ENCODE results near the gene GPR146.
A peak's percentile ranks its signal among the peaks of the same experiment; 100 is the strongest.

The GPR146 gene

DNA sequence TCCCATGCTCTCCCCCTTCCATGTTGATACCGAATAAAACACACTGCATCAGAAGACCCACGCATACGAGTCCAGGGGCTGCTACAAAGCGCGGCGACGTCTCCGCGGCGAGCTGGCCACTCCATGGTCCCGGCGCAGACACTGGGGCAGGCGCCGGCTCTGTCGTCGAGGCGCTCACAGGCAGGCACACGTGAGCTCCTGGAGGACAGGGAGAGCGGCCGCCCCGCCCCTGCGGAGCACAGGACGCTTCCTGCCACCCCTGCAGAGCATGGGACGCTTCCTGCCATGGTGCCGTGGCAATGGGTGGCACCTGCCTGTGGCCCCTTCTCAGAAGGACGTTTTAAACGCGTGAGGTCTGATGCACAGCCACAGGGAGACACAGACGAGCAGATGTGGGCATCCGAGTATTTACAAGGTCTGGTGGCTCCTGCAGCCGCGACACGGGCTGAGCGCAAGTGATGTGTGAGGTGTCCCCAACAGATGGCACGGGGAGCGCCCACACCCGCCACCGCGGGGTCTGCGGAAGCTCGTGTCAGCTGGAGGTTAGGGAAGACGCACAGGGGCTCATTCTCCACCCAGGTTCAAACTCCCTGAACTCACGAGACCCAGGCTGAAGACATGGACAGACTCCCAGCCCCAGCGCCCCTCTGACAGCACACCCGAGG is 21.4 kb upstream of the GPR146 start:
- H3K4me3 ChIP-seq (ENCODE audit: low read depth, low read length), result no peak overlapping the region
- TF ChIP-seq, protein P1, sequence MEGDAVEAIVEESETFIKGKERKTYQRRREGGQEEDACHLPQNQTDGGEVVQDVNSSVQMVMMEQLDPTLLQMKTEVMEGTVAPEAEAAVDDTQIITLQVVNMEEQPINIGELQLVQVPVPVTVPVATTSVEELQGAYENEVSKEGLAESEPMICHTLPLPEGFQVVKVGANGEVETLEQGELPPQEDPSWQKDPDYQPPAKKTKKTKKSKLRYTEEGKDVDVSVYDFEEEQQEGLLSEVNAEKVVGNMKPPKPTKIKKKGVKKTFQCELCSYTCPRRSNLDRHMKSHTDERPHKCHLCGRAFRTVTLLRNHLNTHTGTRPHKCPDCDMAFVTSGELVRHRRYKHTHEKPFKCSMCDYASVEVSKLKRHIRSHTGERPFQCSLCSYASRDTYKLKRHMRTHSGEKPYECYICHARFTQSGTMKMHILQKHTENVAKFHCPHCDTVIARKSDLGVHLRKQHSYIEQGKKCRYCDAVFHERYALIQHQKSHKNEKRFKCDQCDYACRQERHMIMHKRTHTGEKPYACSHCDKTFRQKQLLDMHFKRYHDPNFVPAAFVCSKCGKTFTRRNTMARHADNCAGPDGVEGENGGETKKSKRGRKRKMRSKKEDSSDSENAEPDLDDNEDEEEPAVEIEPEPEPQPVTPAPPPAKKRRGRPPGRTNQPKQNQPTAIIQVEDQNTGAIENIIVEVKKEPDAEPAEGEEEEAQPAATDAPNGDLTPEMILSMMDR (IDR thresholded peaks at IDR 0.05; ENCODE audit: borderline replicate concordance, insufficient read depth, low read depth, low read length), result no peak

DNA sequence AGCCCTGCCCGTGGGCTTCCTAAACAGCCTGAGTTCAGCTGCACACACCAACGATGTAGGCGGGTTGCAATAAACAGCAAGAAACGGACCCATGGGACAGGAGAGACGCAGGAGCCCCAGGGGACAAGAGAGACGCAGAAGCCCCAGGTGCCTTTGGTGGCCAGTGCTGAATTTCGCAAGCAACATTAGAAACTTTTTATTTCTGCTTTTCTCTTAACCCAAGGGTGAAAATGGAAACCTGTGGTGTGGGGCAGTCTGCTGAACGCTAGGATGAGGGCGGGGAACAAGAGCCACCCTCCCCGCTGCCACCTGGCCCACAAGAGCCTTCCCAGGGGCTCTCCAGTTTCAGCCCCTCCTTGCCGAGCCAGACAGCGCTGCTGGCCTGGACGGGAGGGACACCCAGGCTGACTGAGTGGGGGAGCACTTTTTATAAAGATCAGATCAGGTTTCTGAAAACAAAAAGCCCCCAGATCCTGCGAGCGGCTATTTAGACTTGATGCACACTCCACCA is 20.0 kb upstream of the GPR146 start:
- peak overlapping the region; percentile 14 for H3K4me3 ChIP-seq (ENCODE audit: low read depth, low read length)
- TF ChIP-seq, protein P1 (IDR thresholded peaks at IDR 0.05; ENCODE audit: borderline replicate concordance, insufficient read depth, low read depth, low read length), result no peak

DNA sequence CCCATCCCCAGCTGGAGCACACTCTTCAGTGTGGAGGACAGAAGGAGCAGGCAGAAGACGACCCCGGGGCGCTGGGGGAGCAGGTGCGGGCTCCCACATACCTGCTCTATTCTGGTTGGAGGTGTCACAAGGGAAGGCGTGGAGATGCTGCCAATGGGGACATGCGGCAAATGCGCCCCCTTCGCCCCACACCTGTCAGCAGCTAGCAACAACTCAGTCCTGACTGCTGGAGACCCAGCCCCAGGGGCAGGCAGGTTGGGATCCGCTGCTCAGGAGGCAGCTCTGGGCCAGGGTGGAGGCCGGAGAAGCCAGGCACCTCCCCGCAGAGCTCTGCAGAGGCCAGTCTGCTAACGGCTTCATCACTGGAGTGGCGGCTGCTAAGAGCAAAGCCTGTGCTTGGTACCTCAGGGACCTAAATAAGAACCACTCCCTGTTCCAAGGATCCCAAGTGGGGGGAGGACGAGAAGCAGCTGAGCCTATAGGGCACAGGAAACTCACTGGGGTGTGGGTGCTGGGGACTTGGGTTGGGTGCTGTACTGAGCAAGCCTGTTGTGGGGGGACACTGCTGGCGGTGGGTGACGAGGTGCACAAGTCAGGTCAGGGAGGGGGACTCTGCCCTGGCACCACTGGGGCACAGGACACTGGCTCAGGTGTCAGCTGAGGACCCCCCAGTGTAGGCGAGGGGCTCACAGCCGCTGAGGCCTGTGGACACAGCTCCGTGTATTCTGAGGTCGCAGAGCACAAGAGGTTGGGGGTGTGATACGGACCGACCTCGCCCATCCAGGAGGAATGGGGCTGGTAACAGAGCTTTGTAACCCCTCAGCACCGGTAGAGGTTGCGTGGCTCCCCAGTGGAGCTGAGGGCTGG is 19.2 kb upstream of the GPR146 start:
- peak overlapping the region; percentile 21 for H3K4me3 ChIP-seq (ENCODE audit: low read depth, low read length)
- TF ChIP-seq, protein P1 (IDR thresholded peaks at IDR 0.05; ENCODE audit: borderline replicate concordance, insufficient read depth, low read depth, low read length), result no peak

DNA sequence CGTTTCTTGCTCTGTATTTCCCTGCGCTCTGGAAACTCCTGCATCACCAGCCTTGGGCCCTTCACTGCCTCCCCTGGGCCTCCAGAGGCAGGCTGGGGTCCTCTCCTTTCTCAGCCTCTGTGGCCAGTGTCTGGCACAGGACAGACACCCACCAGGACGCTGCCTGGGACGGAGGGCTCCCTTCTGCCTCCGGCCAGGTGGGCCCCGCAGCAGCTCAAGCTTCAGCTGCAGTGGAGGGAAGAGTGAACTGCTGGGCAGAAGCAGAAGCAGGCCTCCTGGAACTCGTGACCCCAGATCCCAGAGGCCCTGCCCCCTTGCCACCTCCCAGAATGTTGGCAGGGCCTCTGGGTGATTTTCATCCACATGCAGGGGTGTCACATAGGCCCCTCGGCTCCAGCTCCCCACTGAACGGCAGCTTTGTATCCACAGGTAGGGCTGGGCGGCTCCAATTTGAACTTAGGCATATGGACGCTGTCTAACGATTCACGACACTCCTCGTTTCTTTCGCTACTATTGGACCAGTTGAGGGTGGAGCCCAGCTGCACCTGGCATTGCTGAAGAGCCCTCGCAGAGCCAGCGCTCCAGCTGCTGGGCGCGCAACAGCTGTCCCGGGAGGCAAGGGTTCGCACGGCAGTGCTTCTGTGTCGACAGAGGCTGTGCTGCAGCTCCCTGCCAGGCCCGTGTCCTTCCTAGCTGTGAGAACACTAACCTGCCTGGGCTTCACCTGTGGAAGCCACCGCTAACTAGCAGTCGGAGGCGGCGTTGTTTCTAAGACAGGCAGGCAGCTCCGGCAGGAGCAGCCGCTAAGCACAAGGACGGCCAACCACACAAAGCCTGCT is 18.4 kb upstream of the GPR146 start:
- TF ChIP-seq, protein P1 (IDR thresholded peaks at IDR 0.05; ENCODE audit: borderline replicate concordance, insufficient read depth, low read depth, low read length), result no peak
- peak overlapping the region; percentile 21 for H3K4me3 ChIP-seq (ENCODE audit: low read depth, low read length)

DNA sequence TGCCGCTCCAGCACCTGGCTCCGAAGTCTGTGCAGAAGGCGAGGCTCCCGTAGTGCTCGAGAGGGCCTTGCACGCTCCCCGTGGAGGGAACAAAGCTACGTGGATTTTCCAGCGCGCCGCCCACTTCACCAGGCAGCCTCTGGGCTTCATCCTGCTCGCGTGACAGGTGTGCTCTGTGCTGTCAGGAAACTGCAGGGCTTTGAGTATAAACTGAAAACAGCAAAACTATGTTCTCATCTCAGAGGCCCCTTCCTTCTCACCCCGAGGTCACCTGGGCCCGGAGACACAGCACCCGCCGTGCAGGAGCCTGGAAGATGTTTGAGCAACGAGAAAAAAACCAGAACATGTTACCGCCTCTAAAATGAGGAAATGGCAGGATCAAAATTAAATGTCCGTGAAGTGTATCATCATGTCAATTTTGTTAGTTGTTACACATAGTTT is 17.6 kb upstream of the GPR146 start:
- TF ChIP-seq, protein P1 (IDR thresholded peaks at IDR 0.05; ENCODE audit: borderline replicate concordance, insufficient read depth, low read depth, low read length), result no peak
- H3K4me3 ChIP-seq (ENCODE audit: low read depth, low read length), result peak overlapping the region; percentile 75

DNA sequence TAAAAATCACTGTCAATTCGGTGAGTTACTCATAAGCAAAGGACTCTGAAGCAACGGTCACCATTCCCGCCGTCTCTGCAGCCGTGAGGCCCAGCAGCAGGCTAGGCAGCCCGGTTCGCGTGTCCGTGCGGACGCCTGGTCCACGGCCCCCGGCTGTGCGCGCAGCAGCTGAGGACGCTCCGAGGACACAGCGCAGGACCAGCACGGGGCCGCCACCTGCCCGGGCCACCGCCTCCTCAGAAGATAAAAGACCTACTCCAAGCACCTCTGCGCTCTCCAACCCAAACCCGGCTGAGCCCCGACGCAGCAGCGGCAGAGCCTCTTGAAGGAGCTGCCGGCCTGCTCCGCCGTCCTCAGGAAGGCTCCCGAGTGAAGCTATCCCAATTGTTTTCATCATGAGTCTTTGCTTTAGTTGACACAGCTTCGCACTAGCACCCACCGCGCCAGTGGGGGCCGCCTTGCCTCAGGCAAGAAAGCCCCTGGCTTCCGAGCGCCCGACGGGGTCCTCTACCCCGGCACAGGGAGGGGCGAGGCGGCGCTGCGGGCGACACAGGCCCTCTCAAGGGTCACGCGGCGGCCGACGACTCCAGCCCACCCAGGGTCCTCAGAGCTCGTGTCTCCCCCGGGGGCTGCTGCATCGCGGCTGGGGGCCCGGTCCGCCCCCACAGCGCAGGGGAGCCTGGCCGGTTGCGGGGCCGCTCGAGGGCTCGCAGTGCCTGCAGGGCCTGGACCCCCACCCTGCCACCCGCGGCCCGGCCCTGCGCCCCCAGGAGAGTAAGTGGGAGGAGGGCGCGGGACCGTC is 16.9 kb upstream of the GPR146 start:
- peak overlapping the region; percentile 75 for H3K4me3 ChIP-seq (ENCODE audit: low read depth, low read length)
- TF ChIP-seq, protein P1 (IDR thresholded peaks at IDR 0.05; ENCODE audit: borderline replicate concordance, insufficient read depth, low read depth, low read length), result no peak
